Measurements from ENCODE around the gene TULP4.

TULP4 gene

GRCh38 chr6:158431036-158431435, 118.8 kb downstream of the TULP4 start:
- Histone ChIP-seq H3K4me1 (ENCODE audit: control insufficient read depth, insufficient read depth, low read length) (no peaks in the 10 kb centered on the region), H3K4me3 (ENCODE audit: low read depth, low read length) (no peak overlapping the region), H3K9me3 (ENCODE audit: control insufficient read depth, insufficient read depth, low read depth, low read length) (no peaks in the 10 kb centered on the region), H3K27ac (ENCODE audit: extremely low read depth, low read depth, low read length) (no peak overlapping the region), H3K36me3 (ENCODE audit: control insufficient read depth in 2 of 2, insufficient read depth in 1 of 2, low read length in 2 of 2) (peaks cover 0 to 18% of the 10 kb centered on the region in 2 experiments; a peak in 1 of 3 replicates)
- ChIA-PET CTCF (no interaction called here), POLR2A (no interaction called here)
- TF ChIP-seq ZNF140 (tag by site-specific recombination; IDR thresholded peaks at IDR 0.05) (no peak), ZNF324 (tag by site-specific recombination; IDR thresholded peaks at IDR 0.05) (no peak), ZNF404 (tag by site-specific recombination; IDR thresholded peaks at IDR 0.05) (no peak), ZNF549 (tag by site-specific recombination; IDR thresholded peaks at IDR 0.05) (no peak), SCRT2 (tag by site-specific recombination; IDR thresholded peaks at IDR 0.05) (no peak), ZNF571 (tag by site-specific recombination; IDR thresholded peaks at IDR 0.05) (no peak), ZNF335 (tag by site-specific recombination; conservative IDR thresholded peaks at IDR 0.05) (no peak), EGR2 (tag by site-specific recombination; IDR thresholded peaks at IDR 0.05; ENCODE audit: low read depth) (no peak), ZNF311 (tag by site-specific recombination; IDR thresholded peaks at IDR 0.05; ENCODE audit: borderline replicate concordance) (no peak), ZNF148 (tag by site-specific recombination; IDR thresholded peaks at IDR 0.05; ENCODE audit: borderline replicate concordance) (no peak)

- no peak for TF ChIP-seq ZNF211 (tag by site-specific recombination; IDR thresholded peaks at IDR 0.05; ENCODE audit: low read depth)
- TF ChIP-seq ZBTB10 (tag by site-specific recombination; IDR thresholded peaks at IDR 0.05) = no peak
- TF ChIP-seq ZNF302 (tag by site-specific recombination; IDR thresholded peaks at IDR 0.05; ENCODE audit: low read depth) = no peak
- ChIA-PET CTCF (no interaction called here), POLR2A (no interaction called here)
- Histone ChIP-seq H3K27ac (ENCODE audit: extremely low read depth, low read depth, low read length) (no peak overlapping the region), H3K9me3 (ENCODE audit: control insufficient read depth, insufficient read depth, low read depth, low read length) (no peaks in the 10 kb centered on the region), H3K36me3 (ENCODE audit: control insufficient read depth in 2 of 2, insufficient read depth in 1 of 2, low read length in 2 of 2) (peaks cover 0 to 18% of the 10 kb centered on the region in 2 experiments; a peak in 1 of 3 replicates), H3K4me1 (ENCODE audit: control insufficient read depth, insufficient read depth, low read length) (no peaks in the 10 kb centered on the region), H3K4me3 (ENCODE audit: low read depth, low read length) (no peak overlapping the region)
These were observed 119.3 kb downstream of the TULP4 start for GRCh38 chr6:158431560-158431959.

- no peak overlapping the region for H3K27ac ChIP-seq (ENCODE audit: extremely low read depth, low read depth, low read length)
- H3K4me3 ChIP-seq (ENCODE audit: low read depth, low read length) = no peak overlapping the region
- POLR2A ChIA-PET = no interaction called here
- H3K4me1 ChIP-seq (ENCODE audit: control insufficient read depth, insufficient read depth, low read length) = no peaks in the 10 kb centered on the region
- H3K9me3 ChIP-seq (ENCODE audit: control insufficient read depth, insufficient read depth, low read depth, low read length) = no peaks in the 10 kb centered on the region
- peaks cover 0 to 12% of the 10 kb centered on the region in 2 experiments; a peak in 2 of 3 replicates for H3K36me3 ChIP-seq (ENCODE audit: control insufficient read depth in 2 of 2, insufficient read depth in 1 of 2, low read length in 2 of 2)
- CTCF ChIA-PET = interaction anchor here (1.0 to 1.7 kb wide), 2 partner anchors 10 to 175 kb away, joined by 3 read pairs; no protein-coding TSS in a partner anchor
- TF ChIP-seq ZNF211 (tag by site-specific recombination; IDR thresholded peaks at IDR 0.05; ENCODE audit: low read depth) = no peak
- no peak for TF ChIP-seq PATZ1 (tag by site-specific recombination; IDR thresholded peaks at IDR 0.05)
- no peak for TF ChIP-seq BCL11A (tag by site-specific recombination; IDR thresholded peaks at IDR 0.05; ENCODE audit: low read depth)
- no peak for TF ChIP-seq ZNF114 (tag by site-specific recombination; IDR thresholded peaks at IDR 0.05)
- TF ChIP-seq ZNF266 (tag by site-specific recombination; IDR thresholded peaks at IDR 0.05; ENCODE audit: low read depth) = no peak
- TF ChIP-seq ZNF10 (tag by site-specific recombination; IDR thresholded peaks at IDR 0.05) = no peak
- TF ChIP-seq PRDM6 (tag by site-specific recombination; IDR thresholded peaks at IDR 0.05) = no peak
These were observed 125.3 kb downstream of the TULP4 start for GRCh38 chr6:158437571-158437970.

All from HEK293 (cell line).